IMR-90 (cell line): ENCODE data around the gene RIPOR2. TPM values are rescaled to one million over a fixed set of nuclear protein-coding genes. Genes with fewer than 3 reads are reported as not detected.

Experiments
- ATAC-seq: fragments of 200-7000 bp; cut with Tn5 transposase; 2 replicates; pipeline ENCODE4 v1.9.1; 2020; ENCODE audit warnings: low read depth, mild to moderate bottlenecking, moderate library complexity
- BruUV-seq: library from RNA; stranded (reverse); fragments of 400-500 nt; replicated peaks from 2 replicates; lab custom pipeline; 2021; lab: Mats Ljungman, UMichigan
- CTCF ChIA-PET: fragments of 300-600 bp; formaldehyde crosslinking; extraction: SDS; loops from one replicate; lab custom pipeline; 2021; ENCODE audit warnings: antibody characterized with exemption; lab: Yijun Ruan, JAX
- POLR2A ChIA-PET: fragments of 300-600 bp; sonication (Branson Sonifier 250); formaldehyde crosslinking; loops from one replicate; lab custom pipeline; 2022; ENCODE audit warnings: antibody characterized with exemption; ENCODE audit not compliant: unreplicated experiment; lab: Charles Lee
- DNase-seq: peaks from one replicate; pipeline ENCODE4 v3.0.0; 2013
- H2AFZ ChIP-seq: replicated peaks from 2 replicates; pipeline ENCODE3; 2013; ENCODE audit warnings: low read length, mild to moderate bottlenecking; ENCODE audit not compliant: poor library complexity
- H2AK5ac ChIP-seq: 2 replicates; pipeline ENCODE4 v1.6.1; 2013; ENCODE audit warnings: low read depth, low read length, inconsistent platforms
- H2AK9ac ChIP-seq: replicated peaks from 2 replicates; pipeline ENCODE3; 2013; ENCODE audit warnings: mild to moderate bottlenecking, low read depth, low read length, moderate library complexity; ENCODE audit not compliant: poor library complexity
- H2BK120ac ChIP-seq: 2 replicates; pipeline ENCODE4 v1.6.1; 2013; ENCODE audit warnings: low read depth, low read length, inconsistent platforms
- H2BK15ac ChIP-seq: 3 replicates; pipeline ENCODE4 v1.6.1; 2013; ENCODE audit warnings: low read depth, low read length, inconsistent platforms
- H2BK20ac ChIP-seq: 2 replicates; pipeline ENCODE4 v1.6.1; 2013; ENCODE audit warnings: low read depth, mild to moderate bottlenecking, inconsistent platforms, low read length, moderate library complexity
- H2BK5ac ChIP-seq: 2 replicates; pipeline ENCODE4 v1.6.1; 2013; ENCODE audit warnings: mild to moderate bottlenecking, low read depth, low read length, inconsistent platforms; ENCODE audit not compliant: poor library complexity, severe bottlenecking
- H3K14ac ChIP-seq: replicated peaks from 2 replicates; pipeline ENCODE4 v1.6.1; 2013; ENCODE audit warnings: low read depth, low read length, inconsistent platforms
- H3K18ac ChIP-seq: 2 replicates; pipeline ENCODE4 v1.6.1; 2013; ENCODE audit warnings: low read depth, low read length, control low read depth
- H3K23ac ChIP-seq: 2 replicates; pipeline ENCODE4 v1.6.1; 2013; ENCODE audit warnings: low read depth, low read length, inconsistent platforms
- H3K27ac ChIP-seq: 2 replicates; pipeline ENCODE4 v1.5.1; 2013; ENCODE audit warnings: mild to moderate bottlenecking, control low read depth, low read length; ENCODE audit not compliant: insufficient read depth
- H3K27me3 ChIP-seq: 2 replicates; pipeline ENCODE4 v1.6.1; 2013; ENCODE audit warnings: low read length; ENCODE audit not compliant: control insufficient read depth, insufficient read depth
- H3K36me3 ChIP-seq: 2 replicates; pipeline ENCODE4 v1.6.1; 2013; ENCODE audit warnings: low read length, mixed read lengths; ENCODE audit not compliant: control insufficient read depth, insufficient read depth
- H3K4ac ChIP-seq: 2 replicates; pipeline ENCODE4 v1.6.1; 2013; ENCODE audit warnings: low read depth, low read length, inconsistent platforms
- H3K4me1 ChIP-seq: 2 replicates; pipeline ENCODE4 v1.6.1; 2013; ENCODE audit warnings: low read length, mixed read lengths; ENCODE audit not compliant: control insufficient read depth, insufficient read depth
- H3K4me2 ChIP-seq: 2 replicates; pipeline ENCODE4 v1.6.1; 2013; ENCODE audit warnings: low read depth, mild to moderate bottlenecking, control low read depth, low read length, moderate library complexity
- H3K4me3 ChIP-seq: 2 replicates; pipeline ENCODE4 v1.5.1; 2013; ENCODE audit warnings: low read depth, mild to moderate bottlenecking, control low read depth, low read length, moderate library complexity; ENCODE audit not compliant: insufficient read depth
- H3K56ac ChIP-seq: 2 replicates; pipeline ENCODE4 v1.6.1; 2013; ENCODE audit warnings: low read length, inconsistent platforms; ENCODE audit not compliant: insufficient read depth; ENCODE audit errors: extremely low read depth
- H3K79me1 ChIP-seq, 2 experiments: 2 replicates each; pipeline ENCODE4 v1.6.1; 2013; ENCODE audit warnings: low read length in 2 of 2, inconsistent platforms in 1 of 2, low read depth in 1 of 2
- H3K9ac ChIP-seq: 2 replicates; pipeline ENCODE4 v1.6.1; 2013; ENCODE audit warnings: low read depth, low read length, control low read depth
- H3K9me1 ChIP-seq: 2 replicates; pipeline ENCODE4 v1.6.1; 2013; ENCODE audit warnings: low read length, inconsistent platforms; ENCODE audit not compliant: insufficient read depth
- H3K9me3 ChIP-seq: 2 replicates; pipeline ENCODE4 v1.6.1; 2013; ENCODE audit warnings: low read length; ENCODE audit not compliant: control insufficient read depth, insufficient read depth
- H4K20me1 ChIP-seq: 2 replicates; pipeline ENCODE4 v1.6.1; 2013; ENCODE audit warnings: low read length, inconsistent platforms; ENCODE audit not compliant: insufficient read depth
- H4K5ac ChIP-seq: 2 replicates; pipeline ENCODE4 v1.6.1; 2013; ENCODE audit warnings: mild to moderate bottlenecking, low read depth, low read length, control low read depth
- H4K8ac ChIP-seq, 2 experiments: 2 replicates each; pipeline ENCODE4 v1.6.1; 2013; ENCODE audit warnings: low read depth in 2 of 2, low read length in 2 of 2, control low read depth in 1 of 2, inconsistent platforms in 1 of 2
- H4K91ac ChIP-seq: 2 replicates; pipeline ENCODE4 v1.6.1; 2013; ENCODE audit warnings: low read depth, low read length, inconsistent platforms; ENCODE audit not compliant: insufficient read depth
- BHLHE40 ChIP-seq: fragments of 150-350 bp; IDR thresholded peaks from 2 replicates; pipeline ENCODE4 v1.6.1; 2016; ENCODE audit warnings: mild to moderate bottlenecking, low read depth, low read length
- CEBPB ChIP-seq: IDR thresholded peaks from 2 replicates; pipeline ENCODE4 v1.6.1; 2012; ENCODE audit warnings: low read depth, low read length, improper control_type of control experiment
- CHD1 ChIP-seq: IDR thresholded peaks from 2 replicates; pipeline ENCODE4 v1.6.1; 2012; ENCODE audit warnings: low read depth, low read length, improper control_type of control experiment
- FOS ChIP-seq: fragments of 150-350 bp; IDR thresholded peaks from 2 replicates; pipeline ENCODE4 v1.6.1; 2016; ENCODE audit warnings: low read depth, low read length
- MAFK ChIP-seq: IDR thresholded peaks from 2 replicates; pipeline ENCODE4 v1.6.1; 2012; ENCODE audit warnings: low read depth, low read length, improper control_type of control experiment
- MAZ ChIP-seq: IDR thresholded peaks from 2 replicates; pipeline ENCODE4 v1.6.1; 2012; ENCODE audit warnings: low read depth, mild to moderate bottlenecking, low read length, improper control_type of control experiment, moderate library complexity, borderline replicate concordance
- MXI1 ChIP-seq: IDR thresholded peaks from 2 replicates; pipeline ENCODE4 v1.6.1; 2012; ENCODE audit warnings: low read depth, mild to moderate bottlenecking, low read length, moderate library complexity, borderline replicate concordance
- NFE2L2 ChIP-seq: fragments of 150-350 bp; IDR thresholded peaks from 2 replicates; pipeline ENCODE4 v1.6.1; 2016; ENCODE audit warnings: low read depth, mild to moderate bottlenecking, low read length
- POLR2A ChIP-seq: IDR thresholded peaks from 2 replicates; pipeline ENCODE4 v1.6.1; 2012; ENCODE audit warnings: mild to moderate bottlenecking, low read depth, low read length
- RAD21 ChIP-seq: IDR thresholded peaks from 2 replicates; pipeline ENCODE4 v1.6.1; 2012; ENCODE audit warnings: low read length, improper control_type of control experiment
- RCOR1 ChIP-seq: IDR thresholded peaks from 2 replicates; pipeline ENCODE4 v1.6.1; 2012; ENCODE audit warnings: mild to moderate bottlenecking, low read length, improper control_type of control experiment; ENCODE audit not compliant: insufficient replicate concordance
- RFX5 ChIP-seq: IDR thresholded peaks from 2 replicates; pipeline ENCODE4 v1.8.0; 2012; ENCODE audit warnings: low read depth, mild to moderate bottlenecking, low read length, moderate library complexity
- SMC3 ChIP-seq: fragments of 150-350 bp; IDR thresholded peaks from 2 replicates; pipeline ENCODE4 v1.6.1; 2016; ENCODE audit warnings: low read depth, mild to moderate bottlenecking, antibody characterized with exemption, low read length, moderate library complexity
- WGBS, 2 experiments: methylation state at CpG; one replicate each; pipeline versions ENCODE4 v1.1.5 to v1.1.7; 2013; ENCODE audit warnings: missing lambda C conversion rate in 2 of 2; ENCODE audit not compliant: insufficient read length in 1 of 2; ENCODE audit errors: extremely low coverage in 2 of 2; 5-methylcytosine and 5-hydroxymethylcytosine counted together
- dilution Hi-C: fragments of 300-500 bp; cut with HindIII; formaldehyde crosslinking; loops from one replicate; pipeline ENCODE4 v1.14.3; 2018; ENCODE audit warnings: low sequenced_read_pairs; ENCODE audit not compliant: unreplicated experiment
- in situ Hi-C: fragments of 300-500 bp; cut with MboI; formaldehyde crosslinking; loops from 3 replicates; pipeline ENCODE4 v1.14.3; 2019; ENCODE audit warnings: low sequenced_read_pairs, inconsistent platforms, mixed read lengths
- intact Hi-C: fragments of 100-400 bp; cut with micrococcal nuclease; formaldehyde crosslinking; loops from 2 replicates; pipeline ENCODE4 v1.10.0; 2022
- polyA plus RNA-seq, 3 experiments: library from polyadenylated mRNA; depleted of rRNA; stranded (reverse); fragments of >200 nt; gene quantifications; 2 replicates each; pipeline ENCODE4 v1.2.3, GENCODE V29; 2012; ENCODE audit warnings: low replicate concordance in 1 of 3
- total RNA-seq: library from RNA; depleted of rRNA; stranded (reverse); fragments of >200 nt; gene quantifications from 2 replicates; pipeline ENCODE4 v1.2.3, GENCODE V29; 2012
- TF ChIP-seq, protein P1 (sequence below): fragments of 150-350 bp; IDR thresholded peaks from 2 replicates; pipeline ENCODE4 v1.6.1; 2016; ENCODE audit warnings: low read depth, mild to moderate bottlenecking, low read length, moderate library complexity, borderline replicate concordance
- TF ChIP-seq, protein P2 (sequence below): conservative IDR thresholded peaks from 2 replicates; pipeline ENCODE4 v1.5.1; 2012; ENCODE audit warnings: mild to moderate bottlenecking, low read depth, low read length, improper control_type of control experiment
- TF ChIP-seq, protein P3 (sequence below): fragments of 150-350 bp; IDR thresholded peaks from 2 replicates; pipeline ENCODE4 v1.6.1; 2017; ENCODE audit warnings: mild to moderate bottlenecking, antibody characterized with exemption, low read length, low read depth

RIPOR2 gene
- total and polyA plus RNA-seq, 2 of the 4 experiments (the other 2 are of a cell fraction), result 1.1 to 1.2 TPM

DNA sequence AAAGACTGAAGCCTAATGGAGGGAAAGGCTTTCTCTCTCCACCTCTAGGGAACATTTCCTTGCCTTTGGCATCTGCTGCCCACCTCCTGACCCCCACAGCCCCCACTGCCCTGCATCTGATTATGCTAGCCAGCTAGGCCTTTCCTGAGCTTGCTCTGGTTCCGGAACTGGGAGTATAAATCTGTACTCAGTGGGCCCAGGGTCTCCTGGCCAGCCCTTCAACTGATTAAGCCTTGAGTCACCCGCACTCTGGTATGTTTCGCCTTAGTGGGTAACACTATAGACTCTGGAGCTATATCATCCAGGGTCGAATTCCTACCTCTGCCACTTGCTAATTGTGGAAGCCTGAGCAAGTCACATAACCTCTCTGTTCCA, 45.6 kb upstream of the RIPOR2 start:
- H3K4me3 ChIP-seq, result no peak overlapping the region
- no peak overlapping the region for H3K56ac ChIP-seq
- no peak for TF ChIP-seq RAD21
- TF ChIP-seq BHLHE40, result no peak
- TF ChIP-seq MAFK, result no peak
- no peak for TF ChIP-seq MXI1
- TF ChIP-seq, protein P1, sequence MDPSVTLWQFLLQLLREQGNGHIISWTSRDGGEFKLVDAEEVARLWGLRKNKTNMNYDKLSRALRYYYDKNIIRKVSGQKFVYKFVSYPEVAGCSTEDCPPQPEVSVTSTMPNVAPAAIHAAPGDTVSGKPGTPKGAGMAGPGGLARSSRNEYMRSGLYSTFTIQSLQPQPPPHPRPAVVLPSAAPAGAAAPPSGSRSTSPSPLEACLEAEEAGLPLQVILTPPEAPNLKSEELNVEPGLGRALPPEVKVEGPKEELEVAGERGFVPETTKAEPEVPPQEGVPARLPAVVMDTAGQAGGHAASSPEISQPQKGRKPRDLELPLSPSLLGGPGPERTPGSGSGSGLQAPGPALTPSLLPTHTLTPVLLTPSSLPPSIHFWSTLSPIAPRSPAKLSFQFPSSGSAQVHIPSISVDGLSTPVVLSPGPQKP, result no peak
- TF ChIP-seq POLR2A, result no peak
- TF ChIP-seq RFX5, result no peak
- TF ChIP-seq SMC3, result no peak
- TF ChIP-seq, protein P2, sequence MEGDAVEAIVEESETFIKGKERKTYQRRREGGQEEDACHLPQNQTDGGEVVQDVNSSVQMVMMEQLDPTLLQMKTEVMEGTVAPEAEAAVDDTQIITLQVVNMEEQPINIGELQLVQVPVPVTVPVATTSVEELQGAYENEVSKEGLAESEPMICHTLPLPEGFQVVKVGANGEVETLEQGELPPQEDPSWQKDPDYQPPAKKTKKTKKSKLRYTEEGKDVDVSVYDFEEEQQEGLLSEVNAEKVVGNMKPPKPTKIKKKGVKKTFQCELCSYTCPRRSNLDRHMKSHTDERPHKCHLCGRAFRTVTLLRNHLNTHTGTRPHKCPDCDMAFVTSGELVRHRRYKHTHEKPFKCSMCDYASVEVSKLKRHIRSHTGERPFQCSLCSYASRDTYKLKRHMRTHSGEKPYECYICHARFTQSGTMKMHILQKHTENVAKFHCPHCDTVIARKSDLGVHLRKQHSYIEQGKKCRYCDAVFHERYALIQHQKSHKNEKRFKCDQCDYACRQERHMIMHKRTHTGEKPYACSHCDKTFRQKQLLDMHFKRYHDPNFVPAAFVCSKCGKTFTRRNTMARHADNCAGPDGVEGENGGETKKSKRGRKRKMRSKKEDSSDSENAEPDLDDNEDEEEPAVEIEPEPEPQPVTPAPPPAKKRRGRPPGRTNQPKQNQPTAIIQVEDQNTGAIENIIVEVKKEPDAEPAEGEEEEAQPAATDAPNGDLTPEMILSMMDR, result no peak
- no peak for TF ChIP-seq MAZ
- no peak for TF ChIP-seq CEBPB
- TF ChIP-seq CHD1, result no peak
- no peak for TF ChIP-seq FOS
- TF ChIP-seq RCOR1, result no peak
- no peak for TF ChIP-seq NFE2L2
- TF ChIP-seq, protein P3, sequence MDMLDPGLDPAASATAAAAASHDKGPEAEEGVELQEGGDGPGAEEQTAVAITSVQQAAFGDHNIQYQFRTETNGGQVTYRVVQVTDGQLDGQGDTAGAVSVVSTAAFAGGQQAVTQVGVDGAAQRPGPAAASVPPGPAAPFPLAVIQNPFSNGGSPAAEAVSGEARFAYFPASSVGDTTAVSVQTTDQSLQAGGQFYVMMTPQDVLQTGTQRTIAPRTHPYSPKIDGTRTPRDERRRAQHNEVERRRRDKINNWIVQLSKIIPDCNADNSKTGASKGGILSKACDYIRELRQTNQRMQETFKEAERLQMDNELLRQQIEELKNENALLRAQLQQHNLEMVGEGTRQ, result no peak
- no CpG with 5 or more reads among the region's 4 CpGs for WGBS, 2 experiments
- dilution Hi-C loops (no loop called here), intact Hi-C loops (loop anchor here (5.0 kb wide), 1 partner anchor 69 kb away; no protein-coding TSS in a partner anchor), in situ Hi-C loops (no loop called here)
- peaks cover 10% of the 10 kb centered on the region; the same call in 1 of the 2 replicates for H3K9me1 ChIP-seq
- BruUV-seq, result no TSS peak
- peak overlapping the region; percentile 60 for H3K18ac ChIP-seq
- peak overlapping the region in 1 of 2 experiments; percentile 73; a peak in 3 of 4 replicates for H4K8ac ChIP-seq
- peak overlapping the region; percentile 72; the same call in 1 of the 2 replicates for H3K14ac ChIP-seq
- no peaks in the 10 kb centered on the region for H3K79me1 ChIP-seq
- DNase-seq (peak; percentile 49), ATAC-seq (peak; percentile 77)
- H3K36me3 ChIP-seq, result no peaks in the 10 kb centered on the region
- peak overlapping the region; percentile 64 for H4K5ac ChIP-seq
- peak overlapping the region; percentile 80 for H2AK9ac ChIP-seq
- H2BK5ac ChIP-seq, result peak overlapping the region; percentile 84
- H2BK120ac ChIP-seq, result peak overlapping the region; percentile 78
- no peaks in the 10 kb centered on the region for H3K9me3 ChIP-seq
- ChIA-PET CTCF (interaction anchor here (0.6 kb wide), 1 partner anchor 8 kb away, joined by 3 read pairs; no protein-coding TSS in a partner anchor), POLR2A (no interaction called here)
- peak overlapping the region; percentile 34; the same call in 1 of the 2 replicates for H3K27ac ChIP-seq
- H3K9ac ChIP-seq, result no peak overlapping the region
- H3K4ac ChIP-seq, result peak overlapping the region; percentile 92
- peak overlapping the region; percentile 56 for H4K91ac ChIP-seq
- no peaks in the 10 kb centered on the region for H4K20me1 ChIP-seq
- H3K4me2 ChIP-seq, result no peak overlapping the region; the same call in 1 of the 2 replicates
- H2BK15ac ChIP-seq, result peak overlapping the region; percentile 87; the same call in 2 of the 3 replicates
- H2AK5ac ChIP-seq, result 0 out of 2 replicates have a peak overlapping the region, but pooled peaks have one; percentile 56
- H3K4me1 ChIP-seq, result peaks cover 15% of the 10 kb centered on the region
- peak overlapping the region; percentile 79 for H2AFZ ChIP-seq
- peak overlapping the region; percentile 69; the same call in 1 of the 2 replicates for H2BK20ac ChIP-seq
- peak overlapping the region; percentile 74; the same call in 1 of the 2 replicates for H3K23ac ChIP-seq
- no peaks in the 10 kb centered on the region for H3K27me3 ChIP-seq
